KMS-11 (cell line): ENCODE data around the gene ATG13.

Experiments used
- H2AFZ ChIP-seq: fragments of 200-600 bp; sonication (generic); 2 replicates; pipeline ENCODE4 v1.6.1; 2016; ENCODE audit warnings: antibody characterized with exemption, mixed run types, low read depth
- H3K27ac ChIP-seq: fragments of 200-600 bp; sonication (generic); 2 replicates; pipeline ENCODE4 v1.6.1; 2016; ENCODE audit warnings: mild to moderate bottlenecking, mixed run types
- H3K27me3 ChIP-seq: fragments of 200-600 bp; sonication (generic); 2 replicates; pipeline ENCODE4 v1.6.1; 2017; ENCODE audit warnings: mild to moderate bottlenecking, low read depth, mixed run types, moderate library complexity; ENCODE audit not compliant: insufficient read depth
- H3K36me3 ChIP-seq: fragments of 200-600 bp; sonication (generic); 2 replicates; pipeline ENCODE4 v1.6.1; 2017; ENCODE audit warnings: mild to moderate bottlenecking, mixed run types; ENCODE audit not compliant: insufficient read depth
- H3K4me1 ChIP-seq: fragments of 200-600 bp; sonication (generic); 2 replicates; pipeline ENCODE4 v1.6.1; 2016; ENCODE audit warnings: mild to moderate bottlenecking, low read depth, mixed run types; ENCODE audit not compliant: poor library complexity, severe bottlenecking
- H3K4me2 ChIP-seq: fragments of 200-600 bp; sonication (generic); 2 replicates; pipeline ENCODE4 v1.7.0; 2016; ENCODE audit warnings: mild to moderate bottlenecking, mixed run types
- H3K4me3 ChIP-seq: fragments of 200-600 bp; sonication (generic); IDR thresholded peaks from 2 replicates; pipeline ENCODE4 v1.6.1; 2017; ENCODE audit warnings: low read depth, low read length, mixed read lengths; ENCODE audit not compliant: insufficient read depth
- H3K79me2 ChIP-seq: fragments of 200-600 bp; sonication (generic); 2 replicates; pipeline ENCODE4 v1.6.1; 2016; ENCODE audit warnings: low read depth, mixed run types; ENCODE audit not compliant: insufficient read depth
- H3K9ac ChIP-seq: fragments of 200-600 bp; sonication (generic); 2 replicates; pipeline ENCODE4 v1.6.1; 2016; ENCODE audit warnings: mild to moderate bottlenecking, mixed run types
- H4K20me1 ChIP-seq: fragments of 200-600 bp; sonication (generic); 2 replicates; pipeline ENCODE4 v1.6.1; 2016; ENCODE audit warnings: mild to moderate bottlenecking, mixed run types; ENCODE audit not compliant: insufficient read depth
- CTCF ChIP-seq: fragments of 200-600 bp; sonication (generic); conservative IDR thresholded peaks from 2 replicates; pipeline ENCODE4 v1.6.1; 2017; ENCODE audit warnings: low read depth, mild to moderate bottlenecking, antibody characterized with exemption, low read length, moderate library complexity, mixed read lengths

ATG13 gene

DNA sequence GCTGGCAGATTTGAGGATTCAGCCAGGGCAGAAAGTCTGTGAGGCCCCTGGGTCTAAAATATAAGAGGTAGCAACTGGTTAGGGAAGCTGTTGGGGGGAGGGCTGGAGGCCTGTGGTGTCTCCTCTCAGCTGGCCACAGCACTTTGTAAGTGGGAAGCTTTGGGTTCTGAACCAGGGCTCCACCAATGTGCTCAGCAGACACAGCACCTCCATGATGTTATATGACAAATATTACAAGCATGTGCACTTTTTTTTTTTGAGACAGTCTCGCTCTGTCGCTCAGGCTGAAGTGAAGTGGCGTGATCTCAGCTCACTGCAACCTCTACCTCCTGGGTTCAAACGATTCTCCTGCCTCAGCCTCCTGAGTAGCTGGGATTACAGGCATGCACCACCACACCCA, 75.1 kb downstream of the ATG13 start:
- no peaks in the 10 kb centered on the region for H3K36me3 ChIP-seq
- H3K79me2 ChIP-seq, result no peaks in the 10 kb centered on the region
- H3K9ac ChIP-seq, result no peak overlapping the region
- no peak overlapping the region for H3K4me3 ChIP-seq
- no peak overlapping the region for H3K27ac ChIP-seq
- no peaks in the 10 kb centered on the region for H4K20me1 ChIP-seq
- no peak overlapping the region for H2AFZ ChIP-seq
- H3K27me3 ChIP-seq, result no peaks in the 10 kb centered on the region
- no peaks in the 10 kb centered on the region for H3K4me1 ChIP-seq
- H3K4me2 ChIP-seq, result no peak overlapping the region
- no peak for TF ChIP-seq CTCF

DNA sequence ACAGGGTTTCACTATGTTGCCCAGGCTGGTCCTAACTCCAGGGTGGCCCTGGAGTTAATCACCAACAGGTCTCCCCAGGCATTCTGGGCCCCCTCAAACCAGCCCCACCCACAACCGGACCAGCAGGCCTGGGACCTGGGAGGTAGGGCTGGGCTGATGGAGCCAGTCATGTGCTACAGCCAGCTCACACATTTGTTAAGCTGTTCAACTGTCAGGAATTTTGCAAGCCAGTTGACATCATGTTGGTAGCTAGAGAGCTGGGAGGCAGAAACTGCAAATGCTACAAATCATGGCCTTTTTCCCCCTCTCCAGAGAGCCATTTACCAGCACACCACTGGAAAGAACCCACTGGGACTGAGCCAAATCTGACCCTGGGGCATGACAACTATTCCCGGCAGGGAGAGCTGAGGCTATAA, 76.3 kb downstream of the ATG13 start:
- Histone ChIP-seq H2AFZ (no peak overlapping the region), H3K4me2 (no peak overlapping the region), H3K27ac (no peak overlapping the region), H3K79me2 (peaks cover 7% of the 10 kb centered on the region; the same call in 1 of the 2 replicates), H3K9ac (no peak overlapping the region), H4K20me1 (no peaks in the 10 kb centered on the region), H3K27me3 (no peaks in the 10 kb centered on the region), H3K36me3 (no peaks in the 10 kb centered on the region), H3K4me1 (peaks cover 7% of the 10 kb centered on the region), H3K4me3 (no peak overlapping the region)
- no peak for TF ChIP-seq CTCF

- peaks cover 11% of the 10 kb centered on the region; the same call in 1 of the 2 replicates for H3K79me2 ChIP-seq
- no peak for TF ChIP-seq CTCF
- no peaks in the 10 kb centered on the region for H3K27me3 ChIP-seq
- H3K27ac ChIP-seq, result no peak overlapping the region
- no peak overlapping the region for H3K4me3 ChIP-seq
- H3K4me1 ChIP-seq, result peaks cover 12% of the 10 kb centered on the region
- H3K9ac ChIP-seq, result no peak overlapping the region
- H2AFZ ChIP-seq, result no peak overlapping the region
- no peak overlapping the region for H3K4me2 ChIP-seq
- no peaks in the 10 kb centered on the region for H3K36me3 ChIP-seq
- no peaks in the 10 kb centered on the region for H4K20me1 ChIP-seq
Observed at GRCh38 chr11:46694072-46694471, 76.7 kb downstream of the ATG13 start.

DNA sequence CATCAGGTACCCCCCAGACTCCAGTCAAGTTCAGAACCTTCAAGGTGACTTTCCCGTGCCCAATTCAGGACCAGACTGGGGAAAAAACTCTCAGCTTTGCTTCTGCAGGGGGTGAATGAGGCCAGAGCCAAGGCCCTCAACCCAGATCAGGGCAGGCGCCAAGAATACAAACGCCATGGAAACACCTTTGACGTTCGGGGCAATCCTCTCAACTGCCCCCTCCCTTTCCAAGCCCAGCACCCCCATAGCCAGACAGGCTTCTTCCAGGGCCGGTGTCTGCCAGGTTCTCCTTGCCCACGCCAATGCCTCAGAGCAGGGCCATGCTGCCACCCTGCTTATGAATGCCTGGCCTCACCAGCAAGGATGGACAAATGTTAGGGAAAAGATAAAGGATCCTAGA, 77.3 kb downstream of the ATG13 start:
- TF ChIP-seq CTCF, result no peak
- Histone ChIP-seq H3K4me1 (peaks cover 17% of the 10 kb centered on the region), H3K27me3 (no peaks in the 10 kb centered on the region), H3K4me3 (no peak overlapping the region), H3K9ac (no peak overlapping the region), H3K79me2 (peaks cover 17% of the 10 kb centered on the region; the same call in 1 of the 2 replicates), H3K4me2 (no peak overlapping the region), H4K20me1 (no peaks in the 10 kb centered on the region), H2AFZ (no peak overlapping the region), H3K36me3 (no peaks in the 10 kb centered on the region), H3K27ac (no peak overlapping the region)
